Ascending aorta (tissue), 2 donors: ENCODE data around the gene CAPN7. TPM values are rescaled to one million over a fixed set of nuclear protein-coding genes. Genes with fewer than 3 reads are reported as not detected.

Experiments used
- DNase-seq, 2 donors: peaks; one replicate each; pipeline ENCODE4 v3.0.0-alpha.2; 2019; ENCODE audit warnings: low spot score in 2 of 2
- H3K27ac ChIP-seq, 2 donors: fragments of 200-600 bp; sonication (generic); one replicate each; pipeline ENCODE4 v1.5.1; 2016 to 2017; ENCODE audit warnings: mild to moderate bottlenecking in 1 of 2
- H3K27me3 ChIP-seq: fragments of 200-600 bp; sonication (generic); one replicate; pipeline ENCODE4 v1.5.1; 2017
- H3K36me3 ChIP-seq, 2 donors: fragments of 200-600 bp; sonication (generic); one replicate each; pipeline ENCODE4 v1.5.1; 2016
- H3K4me1 ChIP-seq, 2 donors: fragments of 200-600 bp; sonication (generic); one replicate each; pipeline ENCODE4 v1.5.1; 2016 to 2017; ENCODE audit warnings: mild to moderate bottlenecking in 1 of 2
- H3K4me3 ChIP-seq, 2 donors: fragments of 200-600 bp; sonication (generic); one replicate each; pipeline ENCODE4 v1.5.1; 2016 to 2017; ENCODE audit warnings: mild to moderate bottlenecking in 1 of 2
- H3K9me3 ChIP-seq, 2 donors: fragments of 200-600 bp; sonication (generic); one replicate each; pipeline ENCODE4 v1.5.1; 2016
- intact Hi-C: fragments of 100-400 bp; cut with DNase I; formaldehyde crosslinking; loops from one replicate; pipeline ENCODE4 v1.15.1; 2023
- total RNA-seq: library from RNA; depleted of rRNA; stranded (reverse); fragments of >200 nt; gene quantifications from one replicate; pipeline ENCODE4 v1.1.0, GENCODE V29; 2016
- TF ChIP-seq, protein P1 (sequence below), 3 experiments: fragments of 200-600 bp in 2 of 3; fragments of 450-650 bp in 1 of 3; sonication (generic) in 2 of 3; IDR thresholded peaks; one replicate each; pipeline ENCODE4 v1.5.1; 2016 to 2019; ENCODE audit warnings: antibody characterized with exemption in 3 of 3, mild to moderate bottlenecking in 1 of 3, moderate library complexity in 1 of 3

Gene CAPN7
- total RNA-seq, 1 donor from 2014 or later: 38.6 TPM

DNA sequence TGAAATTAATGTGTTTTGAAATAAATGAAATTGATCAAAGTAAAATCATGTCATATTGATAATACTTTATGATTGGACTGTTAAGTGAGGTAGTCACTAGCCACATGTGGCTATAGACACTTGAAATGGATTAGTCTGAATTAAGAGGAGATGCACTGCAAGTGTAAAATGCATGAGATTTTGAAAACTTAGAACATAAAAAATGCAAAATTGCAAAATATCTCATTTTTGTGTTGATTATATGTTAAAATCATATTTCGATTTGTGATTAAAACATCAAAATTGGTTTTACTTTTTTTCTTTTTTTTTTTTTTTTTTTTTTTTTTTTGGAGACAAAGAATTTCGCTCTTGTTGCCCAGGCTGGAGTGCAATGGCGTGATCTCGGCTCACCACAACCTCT is 23.2 kb downstream of the CAPN7 start:
- Histone ChIP-seq H3K27ac (no peak overlapping the region), H3K36me3 (peaks cover 58 to 82% of the 10 kb centered on the region in 2 donors), H3K4me1 (no peaks in the 10 kb centered on the region), H3K9me3 (no peaks in the 10 kb centered on the region), H3K27me3 (no peaks in the 10 kb centered on the region), H3K4me3 (no peak overlapping the region)
- no peak for DNase-seq
- intact Hi-C loops: no loop called here
- TF ChIP-seq, protein P1, sequence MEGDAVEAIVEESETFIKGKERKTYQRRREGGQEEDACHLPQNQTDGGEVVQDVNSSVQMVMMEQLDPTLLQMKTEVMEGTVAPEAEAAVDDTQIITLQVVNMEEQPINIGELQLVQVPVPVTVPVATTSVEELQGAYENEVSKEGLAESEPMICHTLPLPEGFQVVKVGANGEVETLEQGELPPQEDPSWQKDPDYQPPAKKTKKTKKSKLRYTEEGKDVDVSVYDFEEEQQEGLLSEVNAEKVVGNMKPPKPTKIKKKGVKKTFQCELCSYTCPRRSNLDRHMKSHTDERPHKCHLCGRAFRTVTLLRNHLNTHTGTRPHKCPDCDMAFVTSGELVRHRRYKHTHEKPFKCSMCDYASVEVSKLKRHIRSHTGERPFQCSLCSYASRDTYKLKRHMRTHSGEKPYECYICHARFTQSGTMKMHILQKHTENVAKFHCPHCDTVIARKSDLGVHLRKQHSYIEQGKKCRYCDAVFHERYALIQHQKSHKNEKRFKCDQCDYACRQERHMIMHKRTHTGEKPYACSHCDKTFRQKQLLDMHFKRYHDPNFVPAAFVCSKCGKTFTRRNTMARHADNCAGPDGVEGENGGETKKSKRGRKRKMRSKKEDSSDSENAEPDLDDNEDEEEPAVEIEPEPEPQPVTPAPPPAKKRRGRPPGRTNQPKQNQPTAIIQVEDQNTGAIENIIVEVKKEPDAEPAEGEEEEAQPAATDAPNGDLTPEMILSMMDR (IDR thresholded peaks at IDR 0.05): no peak

GRCh38 chr3:15241341-15241740 is 35.3 kb downstream of the CAPN7 start:
- no peak for DNase-seq
- Histone ChIP-seq H3K4me1 (no peaks in the 10 kb centered on the region), H3K27me3 (no peaks in the 10 kb centered on the region), H3K27ac (no peak overlapping the region), H3K36me3 (peaks cover 50 to 79% of the 10 kb centered on the region in 2 donors), H3K9me3 (no peaks in the 10 kb centered on the region), H3K4me3 (no peak overlapping the region)
- intact Hi-C loops: no loop called here
- TF ChIP-seq, protein P1 (IDR thresholded peaks at IDR 0.05): peak in 1 of 3 experiments; percentile 28

- intact Hi-C loops: no loop called here
- no peak overlapping the region for H3K4me3 ChIP-seq
- no peaks in the 10 kb centered on the region for H3K9me3 ChIP-seq
- H3K27me3 ChIP-seq: no peaks in the 10 kb centered on the region
- peaks cover 63 to 86% of the 10 kb centered on the region in 2 donors for H3K36me3 ChIP-seq
- no peak for DNase-seq
- no peaks in the 10 kb centered on the region for H3K4me1 ChIP-seq
- no peak overlapping the region for H3K27ac ChIP-seq
- TF ChIP-seq, protein P1 (IDR thresholded peaks at IDR 0.05): no peak
These were observed 37.9 kb downstream of the CAPN7 start for GRCh38 chr3:15243822-15244482.

DNA sequence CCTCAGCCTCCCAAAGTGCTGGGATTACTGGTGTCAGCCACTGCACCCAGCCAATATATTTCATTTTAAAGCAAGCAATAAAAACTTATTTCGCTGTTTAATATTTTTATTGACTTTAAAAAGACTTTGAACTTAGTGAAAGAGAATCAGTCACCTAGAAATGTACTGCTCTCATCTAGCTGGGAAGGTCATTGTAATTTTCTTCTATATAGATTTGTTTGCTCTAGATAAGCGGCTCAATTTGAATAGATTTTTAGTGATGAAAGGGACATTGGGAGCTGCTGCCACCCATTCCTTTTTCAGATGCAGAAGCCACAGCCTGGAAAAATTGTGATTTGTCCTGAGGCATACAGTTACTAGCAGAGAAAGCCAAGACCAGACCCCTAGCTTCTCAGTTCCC is 40.1 kb downstream of the CAPN7 start:
- intact Hi-C loops: no loop called here
- Histone ChIP-seq H3K4me1 (no peaks in the 10 kb centered on the region), H3K36me3 (peaks cover 64 to 93% of the 10 kb centered on the region in 2 donors), H3K27ac (no peak overlapping the region), H3K9me3 (no peaks in the 10 kb centered on the region), H3K4me3 (no peak overlapping the region), H3K27me3 (no peaks in the 10 kb centered on the region)
- no peak for DNase-seq
- TF ChIP-seq, protein P1 (IDR thresholded peaks at IDR 0.05): no peak

- TF ChIP-seq, protein P1 (IDR thresholded peaks at IDR 0.05): no peak
- Histone ChIP-seq H3K27ac (peak overlapping the region; percentile 2 to 3), H3K36me3 (peaks cover 53 to 86% of the 10 kb centered on the region in 2 donors), H3K4me3 (no peak overlapping the region), H3K4me1 (no peaks in the 10 kb centered on the region), H3K9me3 (no peaks in the 10 kb centered on the region), H3K27me3 (no peaks in the 10 kb centered on the region)
- DNase-seq: no peak
- intact Hi-C loops: no loop called here
These were observed 47.1 kb downstream of the CAPN7 start for GRCh38 chr3:15253023-15253697.
